B cell (primary cell): Measurements from ENCODE around the gene RBMX. TPM values are rescaled to one million over a fixed set of nuclear protein-coding genes. Genes with fewer than 3 reads are reported as not detected.

Source experiments
- ATAC-seq: fragments of 200-7000 bp; cut with Tn5 transposase; one replicate; pipeline ENCODE4 v1.10.0; 2021; ENCODE audit warnings: low read depth, mild to moderate bottlenecking, moderate number of reproducible peaks, moderate library complexity
- CTCF ChIA-PET: fragments of 350-600 bp; sonication (Branson Sonifier 250); formaldehyde crosslinking; loops from one replicate; lab custom pipeline; 2021; ENCODE audit warnings: antibody characterized with exemption, inconsistent platforms; lab: Charles Lee
- POLR2A ChIA-PET: fragments of 350-600 bp; sonication (Branson Sonifier 250); formaldehyde crosslinking; loops from one replicate; lab custom pipeline; 2021; ENCODE audit warnings: antibody characterized with exemption; lab: Charles Lee
- DNase-seq: peaks from one replicate; pipeline ENCODE4 v3.0.0; 2013
- H2AFZ ChIP-seq: 2 replicates; pipeline ENCODE4 v1.6.1; 2012; ENCODE audit warnings: mild to moderate bottlenecking, low read depth, low read length; ENCODE audit not compliant: insufficient read depth, poor library complexity, severe bottlenecking
- H3K27ac ChIP-seq, 2 donors: 1 replicate in 1 of 2; 2 replicates in 1 of 2; pipeline ENCODE4 v1.5.1; 2012 to 2013; ENCODE audit warnings: low read length in 2 of 2, mild to moderate bottlenecking in 2 of 2, moderate library complexity in 1 of 2
- H3K27me3 ChIP-seq, 4 experiments: fragments of 200-600 bp in 1 of 4; sonication (generic) in 1 of 4; replicated peaks in 1 of 4; 1 replicate in 2 of 4; 2 replicates in 2 of 4; pipeline versions ENCODE4 v1.6.1 to v1.7.0; 2013 to 2016; ENCODE audit warnings: low read length in 3 of 4, mild to moderate bottlenecking in 2 of 4, mixed read lengths in 1 of 4, moderate library complexity in 1 of 4; ENCODE audit not compliant: insufficient read depth in 4 of 4, control insufficient read depth in 3 of 4; ENCODE audit errors: control extremely low read depth in 1 of 4
- H3K36me3 ChIP-seq, 2 experiments: replicated peaks in 1 of 2; 1 replicate in 1 of 2; 2 replicates in 1 of 2; pipeline versions ENCODE4 v1.6.1 to v1.7.1; 2013; ENCODE audit warnings: low read length in 1 of 2; ENCODE audit not compliant: insufficient read depth in 2 of 2, control insufficient read depth in 1 of 2; ENCODE audit errors: control extremely low read depth in 1 of 2, extremely low read depth in 1 of 2
- H3K4me1 ChIP-seq, 2 donors: fragments of 200-600 bp in 1 of 2; sonication (generic) in 1 of 2; 1 replicate in 1 of 2; 2 replicates in 1 of 2; pipeline versions ENCODE4 v1.5.1 to v1.6.1; 2013 to 2017; ENCODE audit warnings: low read length in 2 of 2; ENCODE audit not compliant: control insufficient read depth in 2 of 2, insufficient read depth in 2 of 2
- H3K4me2 ChIP-seq: replicated peaks from 2 replicates; pipeline ENCODE3; 2012; ENCODE audit warnings: mild to moderate bottlenecking, low read depth, low read length; ENCODE audit not compliant: poor library complexity, severe bottlenecking
- H3K4me3 ChIP-seq, 5 experiments: fragments of 200-600 bp in 1 of 5; sonication (generic) in 1 of 5; 1 replicate in 3 of 5; 2 replicates in 2 of 5; pipeline versions ENCODE4 v1.5.1 to v1.7.0; 2011 to 2016; ENCODE audit warnings: low read length in 4 of 5, mild to moderate bottlenecking in 4 of 5, low read depth in 2 of 5, control low read depth in 1 of 5, moderate library complexity in 1 of 5; ENCODE audit not compliant: insufficient read depth in 1 of 5; ENCODE audit errors: control extremely low read depth in 1 of 5, extremely low read depth in 1 of 5
- H3K79me2 ChIP-seq: fragments of 200-600 bp; sonication (generic); one replicate; pipeline ENCODE4 v1.6.0; 2016; ENCODE audit warnings: low read length; ENCODE audit not compliant: control insufficient read depth, insufficient read depth
- H3K9ac ChIP-seq: fragments of 200-600 bp; sonication (generic); 2 replicates; pipeline ENCODE4 v1.6.1; 2017; ENCODE audit warnings: mild to moderate bottlenecking, low read length, moderate library complexity
- H3K9me3 ChIP-seq, 3 donors: one replicate each; pipeline versions ENCODE4 v1.6.1 to v1.7.1; 2013; ENCODE audit warnings: low read length in 2 of 3; ENCODE audit not compliant: control insufficient read depth in 2 of 3, insufficient read depth in 1 of 3; ENCODE audit errors: control extremely low read depth in 1 of 3
- H4K20me1 ChIP-seq: 2 replicates; pipeline ENCODE4 v1.6.0; 2012; ENCODE audit warnings: mild to moderate bottlenecking, low read length; ENCODE audit not compliant: insufficient read depth, control insufficient read depth, poor library complexity, severe bottlenecking
- H3K27ac Mint-ChIP-seq: one replicate; pipeline ENCODE4 v1.8.0; 2021; ENCODE audit warnings: mixed read lengths
- H3K27me3 Mint-ChIP-seq: one replicate; pipeline ENCODE4 v1.8.0; 2021; ENCODE audit warnings: mixed read lengths
- H3K4me1 Mint-ChIP-seq: one replicate; pipeline ENCODE4 v1.8.0; 2021; ENCODE audit warnings: mixed read lengths
- H3K4me3 Mint-ChIP-seq: one replicate; pipeline ENCODE4 v1.8.0; 2021; ENCODE audit warnings: mixed read lengths
- H3K9me3 Mint-ChIP-seq: one replicate; pipeline ENCODE4 v1.8.0; 2022; ENCODE audit warnings: mixed read lengths; ENCODE audit not compliant: insufficient read depth
- EZH2 ChIP-seq: IDR thresholded peaks from 2 replicates; pipeline ENCODE4 v1.6.1; 2012; ENCODE audit warnings: borderline replicate concordance, low read depth, mild to moderate bottlenecking, moderate library complexity, low read length; ENCODE audit not compliant: insufficient read depth, poor library complexity, severe bottlenecking
- WGBS: methylation state at CpG from one replicate; pipeline ENCODE4 v1.1.5; 2013; ENCODE audit warnings: missing lambda C conversion rate; ENCODE audit not compliant: insufficient coverage; 5-methylcytosine and 5-hydroxymethylcytosine counted together
- intact Hi-C: fragments of 100-400 bp; cut with micrococcal nuclease; formaldehyde crosslinking; loops from one replicate; pipeline ENCODE4 v1.10.0; 2022
- polyA plus RNA-seq: library from polyadenylated mRNA; depleted of rRNA; stranded (reverse); fragments of >200 nt; gene quantifications from 2 replicates; pipeline ENCODE4 v1.2.3, GENCODE V29; 2012
- total RNA-seq, 2 donors: library from RNA; stranded (reverse); fragments of 120-200 nt in 1 of 2; gene quantifications; 1 replicate in 1 of 2; 2 replicates in 1 of 2; pipeline versions ENCODE4 v1.2.3 to v1.2.4, GENCODE V29; 2013 to 2022
- TF ChIP-seq, protein P1 (sequence below): fragments of 200-600 bp; IDR thresholded peaks from one replicate; pipeline ENCODE4 v1.8.0; 2022; ENCODE audit warnings: antibody characterized with exemption, mild to moderate bottlenecking

RBMX gene
- total and polyA plus RNA-seq, 2 donors (not counting 1 experiment from before 2014, with no cell fraction given) = 164 to 239 TPM

GRCh38 chrX:136909119-136909705, 28.7 kb upstream of the RBMX start:
- H3K9me3 Mint-ChIP-seq = no peaks in the 10 kb centered on the region
- no peaks in the 10 kb centered on the region for H4K20me1 ChIP-seq
- DNase-seq (peak; percentile 85), ATAC-seq (peak; percentile 70)
- intact Hi-C loops = loop anchor here (1.0 kb wide), 1 partner anchor 29 kb away; the partner anchor contains the start of gene RBMX
- H3K4me1 ChIP-seq = peaks cover 4 to 5% of the 10 kb centered on the region in 2 donors
- no peaks in the 10 kb centered on the region for H3K27me3 ChIP-seq
- ChIA-PET POLR2A (interaction anchor here (0.7 to 1.8 kb wide), 3 partner anchors 12 to 198 kb away, joined by 3 to 12 read pairs (median 3); partner anchors contain the start of gene RBMX), CTCF (interaction anchor here (1.5 kb wide), 2 partner anchors 30 to 142 kb away, joined by 5 to 6 read pairs; no protein-coding TSS in a partner anchor)
- H3K79me2 ChIP-seq = no peaks in the 10 kb centered on the region
- peak overlapping the region; percentile 80 for H3K9ac ChIP-seq
- no peaks in the 10 kb centered on the region for H3K36me3 ChIP-seq
- peak overlapping the region; percentile 71 to 84 (median 80) for H3K4me3 ChIP-seq
- peak overlapping the region; percentile 75 to 91 for H3K27ac ChIP-seq
- H3K4me2 ChIP-seq = peak overlapping the region; percentile 83
- no peaks in the 10 kb centered on the region for H3K27me3 Mint-ChIP-seq
- no peaks in the 10 kb centered on the region for H3K9me3 ChIP-seq
- peaks cover 7% of the 10 kb centered on the region for H3K4me1 Mint-ChIP-seq
- peak overlapping the region; percentile 95 for H3K4me3 Mint-ChIP-seq
- no peak for TF ChIP-seq EZH2
- TF ChIP-seq, protein P1, sequence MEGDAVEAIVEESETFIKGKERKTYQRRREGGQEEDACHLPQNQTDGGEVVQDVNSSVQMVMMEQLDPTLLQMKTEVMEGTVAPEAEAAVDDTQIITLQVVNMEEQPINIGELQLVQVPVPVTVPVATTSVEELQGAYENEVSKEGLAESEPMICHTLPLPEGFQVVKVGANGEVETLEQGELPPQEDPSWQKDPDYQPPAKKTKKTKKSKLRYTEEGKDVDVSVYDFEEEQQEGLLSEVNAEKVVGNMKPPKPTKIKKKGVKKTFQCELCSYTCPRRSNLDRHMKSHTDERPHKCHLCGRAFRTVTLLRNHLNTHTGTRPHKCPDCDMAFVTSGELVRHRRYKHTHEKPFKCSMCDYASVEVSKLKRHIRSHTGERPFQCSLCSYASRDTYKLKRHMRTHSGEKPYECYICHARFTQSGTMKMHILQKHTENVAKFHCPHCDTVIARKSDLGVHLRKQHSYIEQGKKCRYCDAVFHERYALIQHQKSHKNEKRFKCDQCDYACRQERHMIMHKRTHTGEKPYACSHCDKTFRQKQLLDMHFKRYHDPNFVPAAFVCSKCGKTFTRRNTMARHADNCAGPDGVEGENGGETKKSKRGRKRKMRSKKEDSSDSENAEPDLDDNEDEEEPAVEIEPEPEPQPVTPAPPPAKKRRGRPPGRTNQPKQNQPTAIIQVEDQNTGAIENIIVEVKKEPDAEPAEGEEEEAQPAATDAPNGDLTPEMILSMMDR = no peak
- H2AFZ ChIP-seq = peak overlapping the region; percentile 79
- 0% methylated on average over 43 of the region's 47 CpGs for WGBS
- H3K27ac Mint-ChIP-seq = peak overlapping the region; percentile 92

DNA sequence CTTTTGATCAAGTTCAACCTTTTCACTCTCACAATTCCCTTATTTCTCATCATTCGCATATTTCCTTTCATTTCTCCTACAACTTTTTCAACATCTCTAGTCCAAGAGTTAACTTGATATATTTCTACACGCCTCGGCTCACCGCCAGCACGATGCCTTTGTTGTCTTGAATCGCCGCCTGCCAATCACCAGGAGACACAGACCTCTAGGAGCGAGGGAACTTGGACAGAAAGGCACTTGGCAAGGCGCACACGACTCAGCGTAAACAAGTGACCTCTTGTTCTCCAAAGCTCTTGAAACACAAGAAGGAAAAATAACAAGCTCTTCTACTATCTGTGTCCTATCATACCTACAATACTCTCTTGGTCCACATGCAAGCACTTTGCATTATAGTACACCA, 27.1 kb upstream of the RBMX start:
- H2AFZ ChIP-seq = no peak overlapping the region
- ATAC-seq (no peak), DNase-seq (no peak)
- peaks cover 4 to 5% of the 10 kb centered on the region in 2 donors for H3K4me1 ChIP-seq
- no peaks in the 10 kb centered on the region for H3K27me3 ChIP-seq
- 100% methylated on average over 4 of the region's 11 CpGs for WGBS
- no peaks in the 10 kb centered on the region for H4K20me1 ChIP-seq
- no peaks in the 10 kb centered on the region for H3K9me3 ChIP-seq
- no peak overlapping the region for H3K27ac Mint-ChIP-seq
- no peak overlapping the region for H3K4me3 ChIP-seq
- CTCF ChIA-PET = interaction anchor here (1.0 kb wide), 2 partner anchors 18 to 141 kb away, joined by 3 read pairs; no protein-coding TSS in a partner anchor
- H3K4me2 ChIP-seq = no peak overlapping the region
- no peaks in the 10 kb centered on the region for H3K36me3 ChIP-seq
- no peak for TF ChIP-seq EZH2
- TF ChIP-seq, protein P1 = no peak
- no peaks in the 10 kb centered on the region for H3K27me3 Mint-ChIP-seq
- no peaks in the 10 kb centered on the region for H3K9me3 Mint-ChIP-seq
- peak overlapping the region; percentile 23 for H3K4me3 Mint-ChIP-seq
- POLR2A ChIA-PET = interaction anchor here (1.5 kb wide), 1 partner anchor 27 kb away, joined by 4 read pairs; the partner anchor contains the start of gene RBMX
- H3K79me2 ChIP-seq = no peaks in the 10 kb centered on the region
- no peak overlapping the region for H3K9ac ChIP-seq
- H3K27ac ChIP-seq = no peak overlapping the region
- intact Hi-C loops = no loop called here
- peaks cover 7% of the 10 kb centered on the region for H3K4me1 Mint-ChIP-seq
